Measurements from ENCODE around the gene TNFSF13.

The TNFSF13 gene

GRCh38 chr17:7558544-7559319 is at the start of gene TNFSF13:
TNFSF13 (plus strand) TSS chr17:7558750; CDS start chr17:7559040, 290 bp downstream.
- peak within 1 kb of the TSS; percentile 60 for H3K27ac ChIP-seq
- TF ChIP-seq EZH2 (IDR thresholded peaks at IDR 0.05) (no peak), FOXP2 (optimal IDR thresholded peaks at IDR 0.05; ENCODE audit: control extremely low read depth, extremely low read length, insufficient read depth) (no peak)
- H3K36me3 ChIP-seq (ENCODE audit: insufficient read depth, low read length) = peaks cover 4% of the 10 kb centered on the region; the same call in 1 of the 2 replicates
- H3K9me3 ChIP-seq (ENCODE audit: low read depth, low read length) = no peaks in the 10 kb centered on the region
- H3K4me3 ChIP-seq = 0 out of 2 replicates have a peak within 1 kb of the TSS, but pooled peaks have one; percentile 15
- no peak for DNase-seq (ENCODE audit: low read depth, low spot score)
- peak within 1 kb of the TSS; percentile 66 for H3K9ac ChIP-seq (ENCODE audit: insufficient read length)

DNA sequence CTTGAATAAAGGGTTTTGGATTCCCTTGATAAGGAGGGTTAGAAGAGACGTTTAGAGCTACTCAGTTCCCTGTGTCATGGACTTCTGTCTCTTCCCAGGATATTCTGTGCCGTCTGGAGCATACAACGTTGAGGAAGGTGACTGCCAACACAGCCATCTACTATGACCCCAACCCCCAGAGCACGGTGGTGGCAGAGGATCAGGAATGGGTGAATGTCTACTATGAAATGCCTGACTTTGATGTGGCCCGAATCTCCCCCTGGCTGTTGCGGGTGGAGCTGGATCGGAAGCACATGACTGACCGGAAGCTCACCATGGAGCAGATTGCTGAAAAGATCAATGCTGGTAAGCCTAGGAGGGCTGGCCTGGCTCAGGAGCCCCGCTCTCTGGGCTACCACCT is 49.7 kb upstream of the TNFSF13 start:
- Histone ChIP-seq H3K4me3 (no peak overlapping the region), H3K9ac (ENCODE audit: insufficient read length) (no peak overlapping the region), H3K9me3 (ENCODE audit: low read depth, low read length) (no peaks in the 10 kb centered on the region), H3K36me3 (ENCODE audit: insufficient read depth, low read length) (peaks cover 96% of the 10 kb centered on the region), H3K27ac (no peak overlapping the region)
- TF ChIP-seq POLR2AphosphoS5 (IDR thresholded peaks at IDR 0.05; ENCODE audit: borderline replicate concordance, low read depth, low read length) = no peak
- TF ChIP-seq EZH2 (IDR thresholded peaks at IDR 0.05) = no peak
- TF ChIP-seq FOXP2 (optimal IDR thresholded peaks at IDR 0.05; ENCODE audit: control extremely low read depth, extremely low read length, insufficient read depth) = no peak
- no peak for DNase-seq (ENCODE audit: low read depth, low spot score)

DNA sequence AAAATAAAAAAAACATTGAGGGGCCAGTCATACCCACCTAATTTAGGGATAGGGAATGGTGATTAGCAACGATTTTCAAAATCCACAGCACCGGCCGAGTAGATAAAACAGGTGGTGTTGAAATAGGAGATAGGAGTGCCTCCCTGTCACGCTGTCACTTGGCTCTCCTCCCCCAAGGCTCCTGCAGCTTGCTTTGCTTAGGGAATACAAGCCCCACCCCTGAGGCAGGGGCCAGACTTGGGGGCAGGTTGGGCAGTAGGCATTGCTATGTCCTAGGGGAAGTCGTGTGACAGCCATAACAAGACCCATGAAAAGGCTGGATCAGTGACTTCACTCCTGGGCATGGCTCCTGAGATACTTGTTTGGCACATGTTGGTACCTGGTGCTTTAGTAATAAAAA is 48.6 kb upstream of the TNFSF13 start:
- DNase-seq (ENCODE audit: low read depth, low spot score) = no peak
- H3K9ac ChIP-seq (ENCODE audit: insufficient read length) = no peak overlapping the region
- no peaks in the 10 kb centered on the region for H3K9me3 ChIP-seq (ENCODE audit: low read depth, low read length)
- peaks cover 92% of the 10 kb centered on the region for H3K36me3 ChIP-seq (ENCODE audit: insufficient read depth, low read length)
- no peak overlapping the region for H3K27ac ChIP-seq
- no peak for TF ChIP-seq EZH2 (IDR thresholded peaks at IDR 0.05)
- TF ChIP-seq POLR2AphosphoS5 (IDR thresholded peaks at IDR 0.05; ENCODE audit: borderline replicate concordance, low read depth, low read length) = no peak
- TF ChIP-seq FOXP2 (optimal IDR thresholded peaks at IDR 0.05; ENCODE audit: control extremely low read depth, extremely low read length, insufficient read depth) = no peak
- no peak overlapping the region for H3K4me3 ChIP-seq

DNA sequence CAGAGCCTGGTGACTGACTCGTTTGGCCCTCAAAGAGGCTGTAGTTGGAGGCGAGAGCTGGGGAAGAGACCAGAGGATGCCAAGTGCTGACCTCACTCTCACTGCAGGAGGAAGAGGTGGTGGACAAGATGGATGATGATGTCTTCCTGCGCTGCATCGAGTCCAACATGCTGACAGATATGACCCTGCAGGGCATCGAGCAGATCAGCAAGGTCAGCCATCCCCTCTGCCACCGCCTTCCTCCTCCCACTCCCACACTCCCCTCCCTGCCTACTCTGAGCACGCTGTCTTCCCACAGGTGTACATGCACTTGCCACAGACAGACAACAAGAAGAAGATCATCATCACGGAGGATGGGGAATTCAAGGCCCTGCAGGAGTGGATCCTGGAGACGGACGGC is 47.4 kb upstream of the TNFSF13 start:
- TF ChIP-seq EZH2 (IDR thresholded peaks at IDR 0.05) = no peak
- no peak for TF ChIP-seq POLR2AphosphoS5 (IDR thresholded peaks at IDR 0.05; ENCODE audit: borderline replicate concordance, low read depth, low read length)
- TF ChIP-seq FOXP2 (optimal IDR thresholded peaks at IDR 0.05; ENCODE audit: control extremely low read depth, extremely low read length, insufficient read depth) = no peak
- no peak overlapping the region for H3K27ac ChIP-seq
- no peak overlapping the region for H3K4me3 ChIP-seq
- no peak overlapping the region for H3K9ac ChIP-seq (ENCODE audit: insufficient read length)
- no peak for DNase-seq (ENCODE audit: low read depth, low spot score)
- peaks cover 91% of the 10 kb centered on the region for H3K36me3 ChIP-seq (ENCODE audit: insufficient read depth, low read length)
- H3K9me3 ChIP-seq (ENCODE audit: low read depth, low read length) = no peaks in the 10 kb centered on the region

GRCh38 chr17:7512105-7512504 is 46.4 kb upstream of the TNFSF13 start:
- Histone ChIP-seq H3K27ac (no peak overlapping the region), H3K4me3 (no peak overlapping the region), H3K36me3 (ENCODE audit: insufficient read depth, low read length) (peaks cover 81% of the 10 kb centered on the region), H3K9ac (ENCODE audit: insufficient read length) (no peak overlapping the region), H3K9me3 (ENCODE audit: low read depth, low read length) (no peaks in the 10 kb centered on the region)
- TF ChIP-seq EZH2 (IDR thresholded peaks at IDR 0.05) (no peak), FOXP2 (optimal IDR thresholded peaks at IDR 0.05; ENCODE audit: control extremely low read depth, extremely low read length, insufficient read depth) (no peak), POLR2AphosphoS5 (IDR thresholded peaks at IDR 0.05; ENCODE audit: borderline replicate concordance, low read depth, low read length) (no peak)
- DNase-seq (ENCODE audit: low read depth, low spot score) = no peak

DNA sequence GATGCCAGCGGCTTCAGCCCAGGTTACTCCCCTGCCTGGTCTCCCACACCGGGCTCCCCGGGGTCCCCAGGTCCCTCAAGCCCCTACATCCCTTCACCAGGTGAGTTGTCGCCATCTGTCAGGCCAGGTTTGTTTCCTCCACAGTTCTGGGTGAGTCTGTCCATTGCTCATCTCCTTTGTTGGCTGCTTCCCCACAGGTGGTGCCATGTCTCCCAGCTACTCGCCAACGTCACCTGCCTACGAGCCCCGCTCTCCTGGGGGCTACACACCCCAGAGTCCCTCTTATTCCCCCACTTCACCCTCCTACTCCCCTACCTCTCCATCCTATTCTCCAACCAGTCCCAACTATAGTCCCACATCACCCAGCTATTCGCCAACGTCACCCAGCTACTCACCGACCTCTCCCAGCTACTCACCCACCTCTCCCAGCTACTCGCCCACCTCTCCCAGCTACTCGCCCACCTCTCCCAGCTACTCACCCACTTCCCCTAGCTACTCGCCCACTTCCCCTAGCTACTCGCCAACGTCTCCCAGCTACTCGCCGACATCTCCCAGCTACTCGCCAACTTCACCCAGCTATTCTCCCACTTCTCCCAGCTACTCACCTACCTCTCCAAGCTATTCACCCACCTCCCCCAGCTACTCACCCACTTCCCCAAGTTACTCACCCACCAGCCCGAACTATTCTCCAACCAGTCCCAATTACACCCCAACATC is 45.6 kb upstream of the TNFSF13 start:
- TF ChIP-seq FOXP2 (optimal IDR thresholded peaks at IDR 0.05; ENCODE audit: control extremely low read depth, extremely low read length, insufficient read depth) (no peak), EZH2 (IDR thresholded peaks at IDR 0.05) (no peak)
- no peak for DNase-seq (ENCODE audit: low read depth, low spot score)
- no peaks in the 10 kb centered on the region for H3K9me3 ChIP-seq (ENCODE audit: low read depth, low read length)
- no peak overlapping the region for H3K9ac ChIP-seq (ENCODE audit: insufficient read length)
- no peak overlapping the region for H3K27ac ChIP-seq
- peaks cover 72% of the 10 kb centered on the region for H3K36me3 ChIP-seq (ENCODE audit: insufficient read depth, low read length)
- no peak overlapping the region for H3K4me3 ChIP-seq

- no peak for TF ChIP-seq EZH2 (IDR thresholded peaks at IDR 0.05)
- no peak for TF ChIP-seq FOXP2 (optimal IDR thresholded peaks at IDR 0.05; ENCODE audit: control extremely low read depth, extremely low read length, insufficient read depth)
- no peak for TF ChIP-seq POLR2AphosphoS5 (IDR thresholded peaks at IDR 0.05; ENCODE audit: borderline replicate concordance, low read depth, low read length)
- peaks cover 62% of the 10 kb centered on the region for H3K36me3 ChIP-seq (ENCODE audit: insufficient read depth, low read length)
- H3K4me3 ChIP-seq = no peak overlapping the region
- DNase-seq (ENCODE audit: low read depth, low spot score) = no peak
- H3K9me3 ChIP-seq (ENCODE audit: low read depth, low read length) = no peaks in the 10 kb centered on the region
- peak overlapping the region; percentile 7; the same call in 1 of the 2 replicates for H3K27ac ChIP-seq
- no peak overlapping the region for H3K9ac ChIP-seq (ENCODE audit: insufficient read length)
Observed at GRCh38 chr17:7513850-7514419, 44.6 kb upstream of the TNFSF13 start.

DNA sequence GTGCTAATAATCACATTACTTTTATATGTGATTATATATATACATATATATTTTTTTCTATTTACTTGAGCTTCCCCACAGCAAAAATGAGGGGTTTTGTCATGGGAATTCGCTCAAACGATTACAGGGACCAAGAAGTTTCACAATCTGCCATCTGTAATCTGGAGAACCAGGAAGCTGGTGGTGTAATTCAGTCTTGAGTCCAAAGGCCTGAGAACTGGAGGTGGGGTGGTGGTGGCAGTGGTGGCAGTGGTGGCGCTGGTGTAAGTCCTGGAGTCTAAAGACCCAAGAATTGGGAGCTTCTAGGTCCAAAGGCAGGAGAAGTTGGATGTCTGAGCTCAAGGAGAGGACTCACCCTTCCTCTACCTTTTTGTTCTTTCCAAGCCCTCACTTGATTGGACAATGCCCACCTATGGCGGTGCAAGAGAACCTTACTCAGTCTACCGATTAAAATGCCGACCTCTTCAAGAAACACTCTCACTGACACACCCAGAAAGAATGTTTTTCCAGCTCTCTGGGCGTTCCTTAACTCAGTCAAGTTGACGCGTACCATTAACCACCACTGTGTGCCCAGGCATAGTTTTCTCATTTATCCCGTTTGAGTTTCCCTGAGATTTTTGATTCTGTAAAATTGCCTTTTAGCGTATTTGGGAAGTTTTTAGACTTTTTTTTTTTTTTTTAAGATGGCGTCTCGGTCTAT is 42.5 kb upstream of the TNFSF13 start:
- no peak overlapping the region for H3K4me3 ChIP-seq
- no peak for DNase-seq (ENCODE audit: low read depth, low spot score)
- H3K36me3 ChIP-seq (ENCODE audit: insufficient read depth, low read length) = peaks cover 41% of the 10 kb centered on the region
- TF ChIP-seq EZH2 (IDR thresholded peaks at IDR 0.05) = no peak
- no peak for TF ChIP-seq POLR2AphosphoS5 (IDR thresholded peaks at IDR 0.05; ENCODE audit: borderline replicate concordance, low read depth, low read length)
- no peak for TF ChIP-seq FOXP2 (optimal IDR thresholded peaks at IDR 0.05; ENCODE audit: control extremely low read depth, extremely low read length, insufficient read depth)
- no peak overlapping the region for H3K27ac ChIP-seq
- H3K9me3 ChIP-seq (ENCODE audit: low read depth, low read length) = no peaks in the 10 kb centered on the region
- H3K9ac ChIP-seq (ENCODE audit: insufficient read length) = no peak overlapping the region

Data from SK-N-MC (cell line).